SU-DHL-6 (cell line): ENCODE results near the gene TANC1.

Experiments
- CTCF ChIP-seq: fragments of 200-600 bp; sonication (generic); IDR thresholded peaks from one replicate; pipeline ENCODE4 v1.5.1; 2017; ENCODE audit warnings: antibody characterized with exemption, mild to moderate bottlenecking, low read length, moderate library complexity; ENCODE audit not compliant: insufficient read depth, poor library complexity, severe bottlenecking
- EZH2phosphoT487 ChIP-seq: fragments of 200-600 bp; sonication (generic), shearing (Covaris generic); conservative IDR thresholded peaks from 2 replicates; pipeline ENCODE4 v1.6.1; 2018; ENCODE audit warnings: mild to moderate bottlenecking, antibody characterized with exemption, low read length, moderate library complexity, mixed read lengths

- no peak for TF ChIP-seq CTCF
- TF ChIP-seq EZH2phosphoT487, result no peak
Measured at GRCh38 chr2:159015823-159016222, 47.4 kb downstream of the TANC1 start.
